G401.6 (cell line): ENCODE data around the gene NLN.

Experiments used
- FAIRE-seq: peaks from 2 replicates; lab custom pipeline; 2012; peaks lifted over from hg19 to GRCh38; lab: Jason Lieb, UNC

NLN gene

DNA sequence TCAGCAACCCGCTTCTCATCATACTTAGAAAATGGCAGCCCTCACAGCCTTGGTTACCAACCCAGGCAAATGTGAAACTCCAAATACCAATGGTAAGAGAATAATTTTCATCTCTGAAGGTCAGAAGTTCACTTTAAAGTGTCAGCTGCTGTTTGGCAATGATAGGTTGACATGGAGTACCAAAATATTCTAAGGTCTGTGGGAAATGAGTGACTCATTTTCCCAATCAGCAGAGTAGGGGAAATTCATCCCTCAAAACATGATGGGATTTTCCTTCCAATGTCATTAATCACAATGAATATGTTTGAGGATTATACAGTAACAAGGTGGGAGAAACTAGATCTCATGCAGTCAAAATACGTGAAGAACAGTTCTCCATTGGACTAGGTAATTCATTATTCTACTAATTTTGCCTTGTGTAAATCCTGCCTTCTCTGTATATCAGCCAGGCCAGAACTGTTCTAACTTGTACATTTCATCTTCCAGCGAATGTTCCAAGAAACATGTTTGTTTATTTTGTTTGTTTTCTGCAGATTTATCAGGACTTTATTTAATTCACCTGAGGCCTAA lies 151.3 kb downstream of the NLN start:
- FAIRE-seq = no peak

DNA sequence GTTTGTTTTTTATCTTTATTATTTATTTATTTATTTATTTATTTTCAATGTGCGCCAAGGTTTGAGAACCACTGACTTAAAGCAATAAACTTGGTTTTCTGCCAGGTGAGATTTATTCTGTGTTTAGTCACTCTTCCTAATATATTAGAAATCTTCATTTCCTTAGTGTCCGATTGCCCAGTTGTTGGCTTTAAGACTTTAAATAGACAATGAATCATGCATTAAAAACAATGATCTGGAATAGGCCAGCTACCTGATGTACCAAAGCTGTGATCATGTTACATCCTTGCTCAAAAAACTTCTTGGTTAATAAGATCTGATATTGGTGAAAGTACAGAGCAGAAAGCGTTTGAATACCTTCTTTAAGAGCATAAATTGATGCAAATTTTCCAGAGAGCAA lies 152.2 kb downstream of the NLN start:
- no peak for FAIRE-seq

- no peak for FAIRE-seq
Observed at GRCh38 chr5:65876496-65876895, 154.5 kb downstream of the NLN start.

GRCh38 chr5:65876970-65877369 lies 155.0 kb downstream of the NLN start:
- FAIRE-seq = no peak
